ENCODE measurements around the gene ATP8B1.

ATP8B1 gene

DNA sequence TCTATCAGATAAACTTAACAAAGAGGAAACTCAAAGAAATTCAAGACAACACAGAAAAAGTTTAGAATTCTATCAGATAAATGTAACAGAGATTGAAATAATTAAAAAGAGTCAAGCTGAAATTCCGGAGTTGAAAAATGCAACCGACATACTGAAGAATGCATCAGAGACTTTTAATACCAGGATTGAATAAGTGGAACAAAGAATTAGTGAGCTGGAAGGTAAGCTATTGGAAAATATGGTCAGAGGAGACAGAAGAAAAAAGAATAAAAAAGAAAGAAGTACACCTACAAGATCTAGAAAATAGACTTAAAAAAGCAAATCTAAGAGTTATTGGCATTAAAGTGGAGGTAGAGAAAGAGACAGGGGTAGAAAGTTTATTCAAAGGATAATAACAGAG, 88.0 kb downstream of the ATP8B1 start:
- no peak for DNase-seq

DNA sequence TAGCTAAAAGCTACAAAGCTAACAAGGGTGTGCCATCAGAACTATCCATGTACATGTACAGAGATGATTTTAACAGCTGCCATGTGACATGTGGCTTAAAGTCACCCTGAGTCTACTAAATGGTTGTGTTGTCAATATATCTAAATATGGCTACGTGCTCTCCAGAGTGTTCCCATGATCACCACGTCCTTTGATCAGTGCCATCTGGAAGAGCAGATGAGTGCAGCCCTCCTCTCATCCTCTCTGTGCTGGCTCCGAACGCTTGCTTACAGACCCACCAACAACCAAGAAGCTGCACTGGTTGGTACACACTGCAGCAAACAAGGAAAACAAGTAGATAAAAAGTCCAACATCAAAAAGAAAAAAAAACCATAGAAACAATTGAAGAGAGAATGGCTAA, 92.9 kb downstream of the ATP8B1 start:
- no peak for DNase-seq

DNA sequence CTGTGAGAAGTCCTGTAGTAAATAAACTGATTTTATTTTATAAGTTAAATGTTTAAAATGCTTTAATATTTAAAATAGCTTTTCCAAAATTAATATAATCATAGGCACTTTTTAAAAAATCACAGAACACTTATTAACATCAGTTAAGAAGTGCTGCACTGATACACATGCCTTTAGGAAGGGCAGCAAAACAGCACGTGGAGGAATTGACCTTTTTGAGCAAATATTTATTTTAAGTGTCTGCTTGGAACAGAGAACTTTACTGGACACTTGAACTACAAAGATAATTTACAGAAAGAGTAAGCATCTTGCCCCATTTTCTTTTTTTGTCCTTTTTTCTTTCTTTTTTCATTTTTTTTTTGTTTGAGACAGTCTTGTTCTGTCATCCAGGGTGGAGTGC, 93.8 kb downstream of the ATP8B1 start:
- no peak for DNase-seq

DNA sequence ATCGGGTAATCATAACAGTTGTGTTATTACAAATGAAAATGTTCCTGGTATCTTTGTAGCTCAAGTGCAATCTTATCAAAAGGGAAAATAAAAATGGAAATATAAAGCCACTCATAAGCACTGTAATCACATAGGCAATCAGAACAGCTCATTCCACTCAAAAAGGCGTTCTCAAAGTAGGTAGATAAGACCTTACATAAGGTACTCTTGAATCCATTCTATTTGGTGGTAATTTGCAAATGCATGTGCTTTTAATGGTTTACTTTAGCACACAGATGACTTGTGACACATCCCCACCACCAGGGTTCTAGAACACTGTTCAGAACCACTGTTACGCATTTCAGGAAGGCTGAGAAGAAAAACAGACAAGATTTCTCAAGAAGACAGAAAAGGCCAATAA, 94.8 kb downstream of the ATP8B1 start:
- no peak for DNase-seq

DNA sequence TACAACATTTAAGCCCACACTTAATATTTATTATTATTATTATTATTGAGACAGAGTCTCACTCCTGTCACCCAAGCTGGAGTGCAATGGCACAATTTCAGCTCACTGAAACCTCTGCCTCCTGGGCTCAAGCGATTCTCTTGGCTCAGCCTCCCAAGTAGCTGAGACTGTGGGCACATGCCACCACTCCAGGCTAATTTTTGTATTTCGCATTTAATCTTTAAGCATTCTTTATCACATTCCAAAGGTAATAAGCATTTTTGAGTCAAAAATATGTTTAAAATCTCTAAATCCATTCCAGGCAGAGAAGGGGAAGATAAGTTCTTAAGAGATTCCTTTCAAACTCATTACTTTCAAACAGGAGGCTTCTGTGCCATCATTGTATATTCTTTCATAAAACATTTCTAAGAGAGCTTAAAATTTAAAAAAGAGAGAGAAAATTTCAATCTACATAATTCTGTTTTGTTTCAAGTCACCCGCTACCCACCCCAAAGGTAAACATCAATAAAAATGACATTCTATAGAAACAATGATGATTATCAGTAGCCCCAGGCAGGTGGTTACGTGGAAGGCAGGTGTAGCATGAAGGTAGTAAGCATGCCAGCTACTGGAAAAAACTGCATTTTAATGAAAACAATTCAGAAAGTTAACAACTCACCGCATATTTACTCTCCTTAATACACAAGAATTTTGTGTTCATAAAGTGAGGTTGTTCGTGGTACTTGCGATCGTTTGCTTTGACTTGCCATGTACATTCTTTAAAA, 97.1 kb downstream of the ATP8B1 start:
- no peak for DNase-seq

DNA sequence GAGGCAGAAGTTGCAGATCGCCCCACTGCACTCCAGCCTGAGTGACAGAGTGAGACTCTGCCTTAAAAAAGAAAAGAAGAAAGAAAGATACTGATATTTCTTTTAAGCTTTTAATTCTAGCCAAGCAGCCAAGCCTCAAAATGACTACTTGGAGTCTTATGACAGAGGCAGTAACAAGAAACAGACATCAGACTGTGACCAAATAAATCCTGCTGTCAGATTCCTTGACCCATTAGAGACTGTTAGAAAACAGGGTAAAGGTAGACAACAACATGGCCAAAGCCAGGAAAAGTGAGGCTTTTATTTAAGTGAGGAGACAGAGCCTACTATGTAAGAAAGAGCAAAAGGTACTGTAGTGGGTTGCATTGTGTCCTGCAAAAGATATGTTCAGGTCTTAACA, 98.1 kb downstream of the ATP8B1 start:
- no peak for DNase-seq

DNA sequence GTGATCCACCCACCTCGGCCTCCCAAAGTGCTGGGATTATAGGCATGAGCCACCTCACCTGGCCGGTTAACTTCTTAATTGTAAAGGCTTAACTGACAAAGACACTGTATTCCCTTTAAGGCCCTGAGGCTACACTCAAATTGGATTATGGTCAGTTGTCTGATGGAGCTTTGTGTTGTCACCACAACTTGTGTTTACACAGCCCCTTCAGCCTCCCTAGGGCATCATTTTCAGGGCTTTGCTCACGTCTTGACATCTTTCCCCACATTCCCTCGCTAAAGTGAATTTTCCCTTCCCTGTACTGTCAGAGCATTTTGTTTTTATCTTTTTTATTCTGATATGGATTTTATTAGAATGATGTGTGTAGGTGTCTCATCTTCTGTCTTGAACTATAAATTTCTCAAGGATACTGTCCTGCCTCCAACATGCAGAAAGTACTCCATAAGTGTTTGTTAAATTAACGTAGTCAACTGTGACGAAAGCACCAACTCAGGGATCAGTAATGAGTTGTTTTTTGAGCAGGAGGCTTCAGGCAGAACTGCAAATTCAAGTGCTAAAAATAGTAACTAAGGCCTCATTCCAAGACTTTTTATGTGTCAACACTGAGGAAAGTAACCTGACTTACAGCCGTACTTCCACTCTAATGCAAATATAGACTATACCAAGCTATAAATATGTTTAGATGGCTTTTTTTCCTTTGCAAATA, 104.4 kb downstream of the ATP8B1 start:
- DNase-seq = no peak

DNA sequence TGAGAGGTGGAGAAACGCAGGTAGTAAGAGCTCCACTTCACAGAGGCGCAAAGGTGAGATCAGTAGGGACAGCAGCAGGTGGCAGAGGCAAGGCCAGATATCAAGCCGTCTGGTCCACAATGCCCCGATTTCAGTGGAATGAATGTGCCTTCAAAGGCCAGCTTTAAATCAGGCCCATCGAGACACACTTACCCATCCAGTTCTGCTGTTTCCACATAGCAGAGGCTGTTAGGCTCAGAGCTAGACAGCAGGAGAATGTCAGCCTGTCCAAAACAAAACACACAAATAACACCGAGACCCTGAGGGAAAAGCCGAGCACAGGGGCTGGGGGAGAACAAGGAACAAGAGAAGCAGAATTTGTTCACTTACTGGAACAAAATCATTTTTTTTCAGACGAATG, 105.7 kb downstream of the ATP8B1 start:
- DNase-seq = no peak

DNA sequence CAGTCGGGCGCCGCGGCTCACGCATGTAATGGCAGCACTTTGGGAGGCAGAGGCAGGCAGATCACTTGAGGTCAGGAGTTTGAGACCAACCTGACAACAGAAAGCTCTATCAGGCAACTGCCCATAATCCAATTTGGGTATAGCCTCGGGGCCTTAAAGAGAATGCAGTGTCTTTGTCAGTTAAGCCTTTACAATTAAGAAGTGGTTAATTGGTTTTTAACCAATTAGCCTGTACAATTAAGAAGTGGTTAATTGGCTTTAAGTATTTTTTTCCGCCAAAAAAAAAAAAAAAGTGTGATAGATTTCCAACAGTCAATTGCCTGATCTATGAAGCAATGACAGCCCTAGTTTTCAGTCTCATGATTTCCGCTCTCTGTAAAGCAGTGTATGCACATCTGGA, 106.8 kb downstream of the ATP8B1 start:
- no peak for DNase-seq

DNA sequence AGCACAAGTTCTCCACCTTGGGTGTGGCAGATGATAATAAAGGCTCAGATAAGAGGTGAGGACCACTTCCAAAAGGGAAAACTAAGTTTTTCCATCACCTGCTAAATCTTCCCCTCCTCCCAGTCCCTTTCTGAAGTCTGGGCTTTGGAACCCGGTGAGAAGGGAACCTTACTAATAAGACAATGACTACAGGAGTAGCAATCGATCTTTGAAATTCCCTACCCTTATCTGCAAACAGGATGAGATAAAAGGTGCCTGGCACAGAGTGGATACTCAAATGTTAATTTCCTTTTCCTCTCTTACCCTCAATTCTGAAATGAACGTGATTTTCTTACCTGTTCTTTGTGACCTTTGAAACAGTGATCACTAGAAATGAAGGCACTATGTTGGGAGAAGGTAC, 111.8 kb downstream of the ATP8B1 start:
- no peak for DNase-seq

DNA sequence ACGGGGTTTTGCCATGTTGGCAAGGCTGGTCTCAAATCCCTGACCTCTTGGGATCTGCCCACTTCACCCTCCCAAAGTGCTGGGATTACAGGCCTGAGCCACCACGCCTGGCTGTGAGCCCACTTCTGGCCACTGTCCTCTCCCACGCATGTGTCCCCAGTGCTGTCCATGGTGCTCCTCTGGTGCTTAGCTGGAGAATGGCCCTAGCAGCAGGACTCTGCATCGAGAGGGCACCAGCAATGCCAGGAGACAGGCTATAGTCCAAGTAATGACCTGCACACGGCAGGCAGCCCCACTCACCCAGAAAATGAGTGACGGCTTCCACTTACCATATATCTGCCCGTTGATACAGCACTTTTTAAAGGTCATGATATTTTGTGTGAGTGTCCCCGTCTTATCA, 115.1 kb downstream of the ATP8B1 start:
- DNase-seq = no peak

DNA sequence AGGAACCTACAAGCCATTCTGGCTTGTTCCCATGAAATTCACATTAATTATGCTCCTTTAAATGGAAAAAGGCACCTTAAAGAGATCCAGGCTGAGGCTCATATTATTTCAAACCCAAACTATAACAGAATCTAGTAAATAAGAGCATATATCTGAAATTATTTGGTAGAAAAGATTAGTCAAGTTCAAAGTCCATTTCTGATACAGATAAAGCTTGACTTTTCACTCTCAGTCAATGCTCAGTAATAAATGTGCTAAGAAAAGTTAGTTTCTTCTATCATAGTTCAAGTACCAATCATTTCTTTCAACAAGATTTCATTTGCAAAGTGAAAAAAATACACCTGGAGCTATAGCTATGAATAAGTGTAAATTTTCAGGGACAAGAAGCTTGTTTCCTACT, 119.6 kb downstream of the ATP8B1 start:
- DNase-seq = no peak

DNA sequence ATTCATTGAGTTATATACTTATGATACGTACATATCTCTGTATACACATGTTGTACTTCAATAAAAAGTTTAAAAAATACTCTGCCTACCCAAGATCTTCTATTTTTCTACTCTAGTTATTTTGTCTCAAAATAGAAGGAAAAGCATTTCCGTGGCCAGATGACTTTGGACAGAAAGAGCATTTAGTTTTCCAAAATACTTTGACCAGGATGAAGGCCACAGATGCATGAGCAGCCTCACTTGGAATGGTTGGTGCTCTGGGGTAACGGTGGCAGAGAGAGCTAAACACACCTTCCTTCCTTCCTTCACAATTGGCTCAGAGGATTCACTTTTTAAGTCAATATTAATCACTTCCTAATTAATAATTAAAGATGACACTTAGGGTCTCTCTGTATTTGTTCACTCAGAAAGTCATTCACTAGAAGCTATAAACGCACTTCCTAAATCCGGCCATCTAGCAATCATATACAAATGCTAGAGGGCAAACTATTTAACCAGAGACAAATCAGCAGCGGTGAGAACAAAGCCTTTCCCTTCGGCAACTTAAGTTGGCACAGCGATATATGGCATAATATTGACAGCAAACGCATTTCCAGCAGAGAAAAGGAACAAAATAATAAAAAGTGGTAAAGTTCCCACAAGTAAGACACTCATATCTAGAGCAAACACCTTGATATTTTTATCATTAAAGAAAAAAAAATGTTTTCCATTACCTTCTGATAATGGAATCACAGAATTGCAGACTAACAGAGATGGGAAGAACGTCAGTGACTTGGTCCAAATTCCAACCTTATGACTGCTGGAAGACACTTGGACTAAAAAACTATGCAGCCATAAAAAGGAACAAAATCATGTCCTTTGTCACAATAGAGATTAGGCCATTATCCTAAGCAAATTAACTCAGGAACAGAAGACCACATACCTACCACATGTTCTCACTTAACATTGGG, 125.6 kb downstream of the ATP8B1 start:
- no peak for DNase-seq

DNA sequence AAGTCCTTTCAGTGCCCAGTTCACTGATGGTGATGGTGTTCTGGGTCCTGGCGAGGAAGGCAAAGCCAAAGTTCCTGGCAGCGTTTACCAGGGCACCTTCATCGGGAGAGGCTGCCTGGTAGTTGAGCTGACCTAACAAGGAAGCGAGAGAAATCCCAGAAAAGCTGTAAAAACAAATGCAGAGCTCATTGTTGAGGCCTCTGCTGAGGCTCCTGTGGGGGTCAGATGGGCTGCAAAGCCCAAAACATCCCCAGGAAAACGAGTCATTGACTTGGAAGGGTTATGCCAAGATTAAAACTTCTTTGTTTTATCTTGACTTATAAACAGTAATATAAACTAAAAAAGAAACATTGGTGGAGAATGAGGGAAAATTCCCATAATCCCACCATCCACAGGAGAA, 128.2 kb downstream of the ATP8B1 start:
- no peak for DNase-seq

DNA sequence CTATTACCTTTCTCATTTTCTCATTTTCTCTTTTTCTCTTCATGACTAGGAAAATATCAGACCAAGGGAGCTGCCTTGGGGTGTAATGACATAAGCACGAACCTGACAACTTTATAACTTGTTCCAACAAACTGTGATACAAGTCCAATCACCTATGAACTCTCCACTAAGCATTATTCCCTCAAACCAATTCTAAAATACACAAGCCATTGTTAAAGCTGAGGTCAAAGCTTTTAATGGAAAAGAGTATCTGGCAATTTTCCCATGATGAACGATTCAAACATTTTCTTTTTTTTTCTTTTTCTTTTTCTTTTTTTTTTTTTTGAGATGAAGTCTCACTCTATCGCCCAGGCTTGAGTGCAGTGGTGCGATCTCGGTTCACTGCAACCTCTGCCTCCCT, 133.1 kb downstream of the ATP8B1 start:
- no peak for DNase-seq

DNA sequence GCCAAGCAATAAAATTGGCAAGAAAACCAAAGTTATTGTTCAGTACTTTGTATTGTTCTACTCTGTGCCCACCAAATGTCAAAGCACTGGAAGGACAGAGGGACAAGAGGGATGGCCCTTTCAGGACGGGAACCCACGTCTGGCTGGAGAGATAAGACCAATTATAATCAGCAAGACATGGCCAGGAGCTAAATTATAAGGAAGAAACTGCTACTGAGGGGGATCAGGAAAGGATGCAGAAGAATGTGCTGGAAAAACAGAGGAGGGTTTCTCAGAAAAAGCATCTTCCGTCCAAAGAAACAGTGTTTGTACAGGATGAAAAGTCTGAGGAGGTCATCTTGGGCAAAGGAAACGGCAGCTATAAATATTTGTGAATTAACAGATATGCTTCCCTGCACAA, 135.1 kb downstream of the ATP8B1 start:
- DNase-seq = no peak

DNA sequence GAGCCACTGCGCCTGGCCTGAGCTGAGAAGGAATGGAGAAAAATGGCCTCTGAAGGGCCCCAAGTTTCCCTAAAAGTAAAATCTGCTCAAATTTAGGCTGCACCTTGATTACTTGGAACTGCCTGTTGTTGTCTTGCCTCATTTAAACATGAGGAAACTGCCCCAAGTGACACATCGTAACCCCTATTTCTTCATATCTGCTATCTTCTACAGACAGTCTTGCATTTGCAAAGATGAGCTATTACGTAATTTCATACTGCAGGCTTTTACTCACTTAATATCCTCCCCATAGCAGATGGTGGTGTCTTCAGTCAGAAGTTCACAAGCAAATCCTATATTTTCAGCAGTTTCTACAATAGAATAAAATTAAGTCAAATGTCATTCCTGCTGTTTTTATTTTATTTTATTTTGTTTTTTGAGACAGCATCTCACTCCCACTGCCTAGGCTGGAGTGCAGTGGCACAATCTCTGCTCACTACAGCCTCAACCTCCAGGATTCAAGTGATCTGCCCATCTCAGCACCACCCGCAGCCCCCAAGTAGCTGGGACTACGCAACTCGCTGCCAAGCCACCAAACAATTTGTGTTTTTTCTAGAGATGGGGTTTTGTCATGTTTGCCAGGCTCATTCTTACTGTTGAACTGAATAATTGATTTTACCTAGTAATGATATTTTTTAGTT, 136.2 kb downstream of the ATP8B1 start:
- DNase-seq = no peak

DNA sequence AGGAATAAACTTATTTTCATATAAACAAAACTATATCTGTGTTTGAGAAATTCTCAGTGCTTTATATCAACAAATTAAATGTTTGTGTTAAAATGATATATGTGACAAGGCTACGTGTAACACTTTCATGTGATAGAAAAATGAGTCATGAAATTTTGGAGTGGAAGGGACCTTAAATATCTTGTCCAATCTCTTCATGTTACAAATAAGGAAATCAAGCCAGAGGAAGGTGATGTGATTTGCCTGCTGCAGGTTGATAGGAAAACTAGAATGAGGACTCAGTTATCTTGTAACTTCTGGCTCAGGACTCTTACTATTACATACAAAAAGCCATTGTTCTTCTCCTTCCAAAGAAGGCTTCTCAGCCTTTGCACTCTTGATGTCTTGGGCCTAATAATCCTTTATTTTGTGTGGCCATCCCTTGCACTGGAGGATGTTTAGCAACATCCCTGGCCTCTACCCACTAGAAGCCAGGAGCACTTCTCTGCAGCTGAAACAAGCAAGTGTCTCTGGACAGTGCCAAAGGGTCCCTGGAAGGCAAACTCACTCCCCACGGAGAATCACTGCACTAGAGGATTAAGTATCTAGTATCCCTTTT, 138.4 kb downstream of the ATP8B1 start:
- no peak for DNase-seq

DNA sequence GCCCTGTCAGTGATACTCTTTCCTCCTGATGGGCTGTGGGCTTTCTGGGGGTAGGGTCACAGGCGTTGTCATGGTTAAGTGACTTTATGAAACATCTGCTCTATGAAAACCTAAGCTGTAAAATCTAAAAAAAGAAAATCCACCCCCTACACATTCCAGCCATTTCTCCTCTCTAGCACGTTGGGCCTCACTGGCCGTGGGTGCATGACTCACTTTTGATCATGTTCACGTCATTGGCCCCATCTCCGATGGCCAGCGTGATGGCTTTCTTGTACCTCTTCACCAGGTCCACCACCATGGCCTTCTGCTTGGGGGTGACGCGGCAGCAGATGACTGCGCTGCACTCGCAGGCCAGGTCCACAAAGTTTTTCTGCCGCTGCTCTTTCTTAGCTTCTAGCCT, 142.2 kb downstream of the ATP8B1 start:
- DNase-seq = no peak

DNA sequence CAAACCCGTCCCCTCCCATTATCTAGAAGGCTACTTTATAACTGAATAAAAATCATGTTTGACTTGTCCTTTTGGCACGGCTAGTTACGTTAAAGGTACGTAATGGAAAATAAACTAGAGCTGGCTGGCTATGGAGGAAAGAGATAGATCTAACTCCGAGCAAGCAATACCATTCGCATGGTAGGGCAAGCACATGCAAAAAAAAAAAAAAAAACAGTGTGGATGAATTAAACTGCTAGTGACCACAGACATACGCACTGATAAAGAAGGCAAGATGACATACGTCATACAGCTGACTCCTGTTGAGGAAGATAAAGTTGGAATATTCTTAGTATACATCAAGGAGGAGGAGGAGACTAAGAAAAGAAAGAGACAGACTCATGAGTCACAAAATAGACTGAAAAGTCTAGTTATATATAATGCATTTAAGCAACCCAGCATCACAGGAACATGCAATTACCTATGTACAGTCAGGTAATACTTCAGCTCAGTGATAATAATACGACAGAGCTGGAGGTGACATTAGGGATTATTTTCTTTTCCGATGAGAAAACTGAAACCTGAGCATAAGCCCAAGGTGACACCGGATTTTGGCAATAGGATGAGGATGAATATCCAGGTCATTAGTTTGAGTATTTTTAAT, 143.5 kb downstream of the ATP8B1 start:
- no peak for DNase-seq

DNA sequence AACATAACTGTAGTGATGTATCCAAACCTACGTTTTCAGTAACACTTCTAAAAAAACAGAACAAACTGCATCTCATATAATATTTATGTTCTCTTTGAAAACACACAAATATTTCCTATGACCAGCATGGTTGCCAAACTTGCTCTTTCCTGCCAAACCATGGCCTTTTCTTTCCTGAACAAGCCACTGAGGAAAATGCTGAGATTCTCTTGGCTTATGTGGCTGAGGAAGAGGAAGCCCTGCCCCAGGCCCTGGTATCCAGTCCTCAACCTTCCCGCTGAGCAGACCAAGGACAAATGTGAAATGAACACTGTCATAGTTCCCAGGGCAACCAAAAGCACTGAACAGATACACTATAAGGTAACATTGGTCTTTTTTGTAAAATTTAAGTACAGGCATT, 145.6 kb downstream of the ATP8B1 start:
- no peak for DNase-seq

DNA sequence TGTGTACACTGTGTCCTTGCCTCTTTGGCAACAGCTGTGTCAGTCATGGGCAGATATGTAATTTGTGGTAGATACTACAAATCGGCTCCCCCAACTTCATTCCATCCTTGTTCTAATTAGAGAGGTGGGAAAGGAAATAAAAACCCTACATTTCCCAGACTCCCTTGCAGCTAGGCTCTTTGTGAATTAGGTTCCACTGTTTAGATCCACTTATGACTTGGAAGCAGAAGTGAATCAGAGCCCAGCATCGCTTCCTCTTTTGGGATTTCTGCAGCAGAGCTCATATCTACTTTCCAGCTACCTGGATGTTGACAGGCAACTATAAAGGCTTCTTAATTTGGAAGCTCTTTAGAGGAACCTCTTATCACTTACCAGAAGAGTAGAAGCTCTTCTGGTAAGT, 147.4 kb downstream of the ATP8B1 start:
- no peak for DNase-seq

Data from activated gamma-delta T cell (primary cell).